Measurements from ENCODE around the gene FAM177B.

Gene FAM177B

GRCh38 chr1:222786121-222786520 lies 49.1 kb downstream of the FAM177B start:
- DNase-seq (ENCODE audit: low spot score), result no peak

GRCh38 chr1:222787729-222788128 lies 50.7 kb downstream of the FAM177B start:
- DNase-seq (ENCODE audit: low spot score), result no peak

GRCh38 chr1:222788402-222789156 lies 51.6 kb downstream of the FAM177B start:
- DNase-seq (ENCODE audit: low spot score), result no peak

DNA sequence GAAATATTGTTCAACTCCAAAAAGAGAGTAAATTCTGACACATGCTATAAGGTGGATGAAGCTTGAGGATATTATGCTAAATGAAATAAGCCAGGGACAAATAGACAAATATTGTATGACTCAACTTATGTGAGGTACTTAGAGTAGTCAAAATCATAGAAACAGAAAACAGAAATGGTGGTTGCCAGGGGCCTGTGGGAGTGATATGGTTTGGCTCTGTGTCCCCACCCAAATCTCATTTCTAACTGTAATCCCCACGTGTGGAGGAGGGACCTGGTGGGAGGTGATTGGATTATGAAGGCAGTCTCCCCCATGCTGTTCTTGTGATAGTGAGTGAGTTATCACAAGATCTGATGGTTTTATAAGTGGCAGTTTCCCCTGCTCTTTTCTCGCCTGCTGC lies 53.1 kb downstream of the FAM177B start:
- DNase-seq (ENCODE audit: low spot score), result no peak

DNA sequence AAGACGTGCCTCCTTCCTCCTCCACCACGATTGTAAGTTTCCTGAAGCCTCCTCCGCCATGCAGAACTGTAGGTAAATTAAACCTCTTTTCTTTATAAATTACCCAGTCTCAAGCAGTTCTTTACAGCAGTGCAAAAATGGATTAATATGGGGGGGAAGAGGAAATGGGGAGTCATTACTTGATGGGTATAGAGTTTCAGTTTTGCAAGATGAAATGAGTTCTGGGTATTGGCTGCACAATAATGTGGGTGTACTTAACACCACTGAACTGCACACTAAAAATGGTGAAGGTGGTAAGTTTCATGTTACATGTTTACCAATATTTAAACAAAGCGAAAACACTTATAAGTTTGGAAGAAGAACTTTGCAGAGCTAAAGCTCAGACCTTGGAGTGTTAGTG lies 53.5 kb downstream of the FAM177B start:
- no peak for DNase-seq (ENCODE audit: low spot score)

- no peak for DNase-seq (ENCODE audit: low spot score)
Observed at GRCh38 chr1:222791006-222791710, 54.2 kb downstream of the FAM177B start.

- peak; percentile 32 for DNase-seq (ENCODE audit: low spot score)
Observed at GRCh38 chr1:222792744-222793143, 55.7 kb downstream of the FAM177B start.

DNA sequence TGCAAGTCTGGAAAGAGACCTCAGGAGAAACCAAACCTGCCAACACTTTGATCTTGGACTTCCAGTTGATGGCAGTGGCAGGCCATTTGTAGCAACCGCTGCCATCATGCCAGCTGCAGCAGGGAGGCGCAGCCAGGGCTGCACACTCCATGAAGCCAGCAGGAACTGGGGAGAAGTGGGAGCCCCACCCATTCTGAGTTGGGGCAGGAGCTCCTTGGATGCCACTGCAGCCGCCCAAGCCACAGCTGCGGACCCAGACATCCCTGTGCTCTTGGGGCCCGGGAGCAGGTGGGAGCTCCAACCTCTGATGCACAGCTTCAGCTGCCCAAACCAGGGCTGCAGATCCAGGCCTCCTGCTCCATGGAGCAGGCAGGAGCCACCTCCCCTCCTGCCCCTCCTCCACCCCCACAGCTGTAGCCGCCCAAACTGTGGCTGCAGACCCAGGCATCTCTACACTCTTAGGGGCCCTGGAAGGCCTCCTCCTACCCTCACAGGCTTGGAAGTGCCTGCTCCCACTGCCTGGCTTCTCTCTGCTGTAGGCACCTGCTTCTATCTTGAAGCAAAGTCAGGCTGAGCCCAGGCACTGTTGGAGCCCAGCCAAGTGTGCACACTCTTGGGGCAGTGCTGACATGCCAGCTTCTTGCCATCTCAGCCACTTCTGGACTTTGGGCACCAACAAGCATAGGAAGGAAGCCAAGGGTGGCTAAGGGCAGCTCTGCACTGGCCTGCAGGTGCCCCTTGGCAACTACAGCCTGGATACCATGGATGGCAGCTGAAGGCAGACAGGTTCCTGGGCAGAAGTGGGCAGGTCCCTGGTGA lies 57.9 kb downstream of the FAM177B start:
- DNase-seq (ENCODE audit: low spot score), result no peak

DNA sequence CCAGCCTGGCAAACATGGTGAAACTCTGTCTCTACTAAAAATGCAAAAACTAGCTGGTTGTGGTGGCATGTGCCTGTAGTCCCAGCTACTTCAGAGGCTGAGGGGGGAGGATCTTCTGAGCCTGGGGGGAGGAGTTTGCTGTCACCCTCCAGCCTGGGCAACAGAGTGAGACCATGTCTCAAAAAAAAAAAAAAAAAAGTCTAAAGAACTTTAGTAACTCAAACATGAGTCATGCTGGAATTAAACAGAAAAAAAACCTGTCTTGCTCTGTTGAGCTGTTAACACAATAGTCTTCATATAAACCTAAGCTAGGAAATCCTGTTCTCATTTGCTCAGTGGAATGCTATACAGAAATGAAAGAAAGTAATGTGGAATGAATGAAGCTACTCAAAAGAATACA lies 61.1 kb downstream of the FAM177B start:
- DNase-seq (ENCODE audit: low spot score), result peak; percentile 23

GRCh38 chr1:222798975-222799374 lies 62.0 kb downstream of the FAM177B start:
- DNase-seq (ENCODE audit: low spot score), result no peak
